ENCODE measurements around the gene HCST.

DNA sequence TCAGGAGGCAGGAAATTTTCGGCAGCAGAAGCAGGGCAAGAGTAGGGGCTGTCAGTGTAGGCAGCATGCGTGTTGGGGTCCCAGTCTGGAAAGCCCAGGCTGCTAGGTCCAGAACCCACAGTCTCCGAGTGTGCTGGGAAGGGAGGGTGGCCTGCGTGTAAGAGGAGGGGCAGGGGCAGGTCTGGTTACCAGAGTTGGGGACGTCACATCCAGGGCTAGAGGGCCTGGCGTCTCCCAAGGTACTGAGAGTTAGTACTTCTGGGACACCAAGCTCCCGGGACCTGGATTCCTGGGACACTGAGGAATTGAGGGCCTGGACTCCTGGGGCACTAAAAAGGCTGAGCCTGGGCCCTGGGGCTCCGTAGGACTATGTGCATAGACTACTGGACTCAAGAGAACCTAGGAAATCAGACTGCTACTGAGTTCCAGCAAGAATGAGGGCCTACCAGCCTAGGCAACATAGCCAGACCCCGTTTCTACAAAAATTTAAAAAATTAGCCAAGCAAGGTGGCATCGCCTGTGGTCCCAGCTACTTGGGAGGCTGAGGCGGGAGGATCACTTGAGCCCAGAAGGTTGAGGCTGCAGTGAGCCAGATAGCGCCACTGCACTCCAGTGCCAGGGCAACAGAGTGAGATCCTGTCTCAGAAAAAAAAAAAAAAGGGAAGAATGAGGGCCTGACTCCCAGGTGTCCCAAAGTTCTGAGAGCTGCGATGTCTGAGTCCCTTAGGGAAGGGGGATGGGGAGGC lies 4.5 kb upstream of the HCST start:
- TF ChIP-seq, protein P1, sequence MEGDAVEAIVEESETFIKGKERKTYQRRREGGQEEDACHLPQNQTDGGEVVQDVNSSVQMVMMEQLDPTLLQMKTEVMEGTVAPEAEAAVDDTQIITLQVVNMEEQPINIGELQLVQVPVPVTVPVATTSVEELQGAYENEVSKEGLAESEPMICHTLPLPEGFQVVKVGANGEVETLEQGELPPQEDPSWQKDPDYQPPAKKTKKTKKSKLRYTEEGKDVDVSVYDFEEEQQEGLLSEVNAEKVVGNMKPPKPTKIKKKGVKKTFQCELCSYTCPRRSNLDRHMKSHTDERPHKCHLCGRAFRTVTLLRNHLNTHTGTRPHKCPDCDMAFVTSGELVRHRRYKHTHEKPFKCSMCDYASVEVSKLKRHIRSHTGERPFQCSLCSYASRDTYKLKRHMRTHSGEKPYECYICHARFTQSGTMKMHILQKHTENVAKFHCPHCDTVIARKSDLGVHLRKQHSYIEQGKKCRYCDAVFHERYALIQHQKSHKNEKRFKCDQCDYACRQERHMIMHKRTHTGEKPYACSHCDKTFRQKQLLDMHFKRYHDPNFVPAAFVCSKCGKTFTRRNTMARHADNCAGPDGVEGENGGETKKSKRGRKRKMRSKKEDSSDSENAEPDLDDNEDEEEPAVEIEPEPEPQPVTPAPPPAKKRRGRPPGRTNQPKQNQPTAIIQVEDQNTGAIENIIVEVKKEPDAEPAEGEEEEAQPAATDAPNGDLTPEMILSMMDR (IDR thresholded peaks at IDR 0.05) = no peak
- no peak for TF ChIP-seq POLR2A (IDR thresholded peaks at IDR 0.05)
